AG09319 (cell line): ENCODE data around the gene PAX7.
"Not testable (repeated sequence)": the region's sequence is repeated elsewhere in the genome, so short reads cannot be mapped to it uniquely, and the experiment has no call there.

ENCODE experiments used
- DNase-seq: peaks from one replicate; pipeline ENCODE4 v3.0.0-alpha.2; 2010; ENCODE audit warnings: low read depth; ENCODE audit errors: extremely low read depth
- CTCF ChIP-seq: IDR thresholded peaks from 2 replicates; pipeline ENCODE4 v1.5.1; 2011; ENCODE audit warnings: low read depth, mild to moderate bottlenecking, inconsistent platforms, low read length, moderate library complexity

The PAX7 gene

GRCh38 chr1:18684303-18684702 lies 53.7 kb downstream of the PAX7 start:
- no peak for DNase-seq
- no peak for TF ChIP-seq CTCF

- DNase-seq, result no peak
- no peak for TF ChIP-seq CTCF
These were observed 55.9 kb downstream of the PAX7 start for GRCh38 chr1:18686540-18686939.

DNA sequence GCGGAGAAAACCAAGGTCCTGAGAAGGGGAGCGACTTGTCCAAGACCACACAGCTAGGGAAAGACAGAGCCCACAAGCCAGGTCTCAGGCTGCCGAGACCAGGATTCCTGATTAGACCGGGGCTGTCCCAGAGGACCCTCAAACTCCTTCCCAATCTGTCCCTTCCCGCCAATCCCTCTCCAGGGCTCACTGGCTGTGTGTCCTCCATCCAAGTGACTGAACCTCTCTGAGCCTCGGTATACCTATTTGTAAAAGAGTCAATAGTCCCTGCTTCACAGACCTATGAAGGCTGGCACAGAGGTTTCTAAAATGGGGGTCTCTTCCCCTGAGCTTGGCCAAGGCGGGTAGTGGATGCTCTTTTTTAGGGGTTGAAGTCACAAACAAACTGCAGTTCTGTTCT lies 56.6 kb downstream of the PAX7 start:
- no peak for DNase-seq
- no peak for TF ChIP-seq CTCF

DNA sequence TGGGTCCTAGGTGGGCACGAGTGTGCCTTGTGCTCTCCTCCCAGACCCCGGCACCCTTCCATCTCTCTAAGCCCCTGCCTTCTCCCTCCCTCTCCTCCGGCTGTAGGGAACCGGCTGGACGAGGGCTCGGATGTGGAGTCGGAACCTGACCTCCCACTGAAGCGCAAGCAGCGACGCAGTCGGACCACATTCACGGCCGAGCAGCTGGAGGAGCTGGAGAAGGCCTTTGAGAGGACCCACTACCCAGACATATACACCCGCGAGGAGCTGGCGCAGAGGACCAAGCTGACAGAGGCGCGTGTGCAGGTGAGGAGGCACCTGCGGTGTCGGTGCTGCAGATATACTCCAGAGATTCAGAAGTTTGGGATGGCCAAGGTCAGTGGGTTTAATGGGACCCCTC lies 61.0 kb downstream of the PAX7 start:
- no peak for TF ChIP-seq CTCF
- DNase-seq, result no peak

GRCh38 chr1:18693256-18694098 lies 62.8 kb downstream of the PAX7 start:
- TF ChIP-seq CTCF, result no peak
- no peak for DNase-seq

- not testable (repeated sequence) for DNase-seq
These were observed 63.6 kb downstream of the PAX7 start for GRCh38 chr1:18694289-18694688.

DNA sequence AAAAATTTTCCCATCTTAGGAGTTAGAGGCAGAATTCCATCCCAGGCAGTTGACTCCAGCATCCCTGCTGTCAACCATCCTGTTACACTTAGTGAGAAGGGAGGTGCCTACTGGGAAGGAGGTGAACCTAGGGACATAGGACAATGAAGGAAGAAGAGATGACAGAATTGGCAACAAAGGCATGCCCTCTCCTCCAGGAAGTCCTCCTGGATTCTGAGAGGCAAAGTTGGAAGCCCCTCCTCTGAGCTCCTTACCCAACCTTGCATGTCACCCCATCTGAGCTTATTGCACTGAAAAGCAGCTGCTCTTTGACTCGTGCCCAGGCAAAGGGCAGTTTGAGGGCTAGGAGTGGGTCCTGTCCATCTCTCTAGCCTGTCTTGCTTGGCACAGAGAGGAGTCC lies 66.9 kb downstream of the PAX7 start:
- TF ChIP-seq CTCF, result no peak
- no peak for DNase-seq

DNA sequence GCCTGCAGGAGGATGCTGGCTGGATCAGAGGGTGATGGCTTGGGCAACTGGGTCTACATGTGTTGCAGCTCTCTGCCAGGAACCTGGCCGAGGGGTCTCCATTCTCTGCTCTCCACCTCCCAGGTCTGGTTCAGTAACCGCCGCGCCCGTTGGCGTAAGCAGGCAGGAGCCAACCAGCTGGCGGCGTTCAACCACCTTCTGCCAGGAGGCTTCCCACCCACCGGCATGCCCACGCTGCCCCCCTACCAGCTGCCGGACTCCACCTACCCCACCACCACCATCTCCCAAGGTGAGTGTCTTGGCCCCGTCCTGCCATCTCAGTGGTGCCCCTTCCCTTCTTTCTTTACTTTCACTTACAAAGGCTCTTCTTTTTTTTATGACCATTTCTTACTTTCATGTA lies 69.9 kb downstream of the PAX7 start:
- no peak for DNase-seq
- TF ChIP-seq CTCF, result no peak
